NCI-H345 (cell line): ENCODE measurements around the gene ZNF747.
"Not testable (repeated sequence)": the region's sequence is repeated elsewhere in the genome, so short reads cannot be mapped to it uniquely, and the experiment has no call there.

Experiments
- DNase-seq: peaks from one replicate; lab custom pipeline; 2025; lab: John Stamatoyannopoulos, UW

The ZNF747 gene

GRCh38 chr16:30557957-30558788, 23.5 kb upstream of the ZNF747 start, which contains the start of gene ZNF764:
ZNF764 (minus strand) TSS chr16:30558374; CDS start chr16:30558182, 192 bp downstream.
- peak; percentile 99 for DNase-seq

DNA sequence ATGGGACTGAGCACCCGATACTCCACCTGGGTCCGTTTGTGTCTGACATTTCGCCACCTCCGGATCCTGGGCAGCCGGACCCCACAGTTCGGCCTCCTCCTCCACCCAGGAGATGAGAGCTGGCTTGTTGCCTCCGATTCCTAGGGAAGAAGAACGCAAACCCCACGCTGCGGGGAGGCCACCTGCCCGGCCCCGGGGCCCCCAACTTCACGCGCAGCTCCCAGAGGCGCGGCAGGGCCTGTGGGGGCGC, 23.0 kb upstream of the ZNF747 start:
- no peak for DNase-seq

GRCh38 chr16:30556125-30556473, 21.4 kb upstream of the ZNF747 start:
- no peak for DNase-seq

- DNase-seq = no peak
These were observed 20.9 kb upstream of the ZNF747 start for GRCh38 chr16:30555315-30556124.

GRCh38 chr16:30554557-30555314, 20.1 kb upstream of the ZNF747 start:
- DNase-seq = no peak

- no peak for DNase-seq
These were observed 18.8 kb upstream of the ZNF747 start for GRCh38 chr16:30553393-30553899.

DNA sequence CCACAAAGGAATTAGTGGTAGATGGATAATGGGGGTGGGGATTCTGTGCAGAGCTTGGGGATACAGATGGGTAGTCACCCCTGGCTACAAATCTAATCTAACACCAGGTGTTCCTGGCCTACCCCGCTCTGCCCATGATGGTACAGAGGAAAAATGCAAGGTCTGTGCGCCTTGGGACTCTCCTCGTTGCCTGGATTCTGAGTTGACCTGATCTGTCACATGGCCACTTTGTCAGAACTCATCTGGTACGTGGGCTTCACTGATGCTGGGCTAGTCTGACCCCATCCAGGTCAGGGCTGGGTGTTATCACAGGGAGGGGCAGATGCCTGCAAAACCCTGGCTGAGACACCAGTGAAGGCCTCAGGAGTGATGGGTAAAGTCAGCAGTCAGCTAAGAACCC, 18.3 kb upstream of the ZNF747 start:
- DNase-seq = no peak

GRCh38 chr16:30551781-30552180, 17.1 kb upstream of the ZNF747 start:
- DNase-seq = no peak

DNA sequence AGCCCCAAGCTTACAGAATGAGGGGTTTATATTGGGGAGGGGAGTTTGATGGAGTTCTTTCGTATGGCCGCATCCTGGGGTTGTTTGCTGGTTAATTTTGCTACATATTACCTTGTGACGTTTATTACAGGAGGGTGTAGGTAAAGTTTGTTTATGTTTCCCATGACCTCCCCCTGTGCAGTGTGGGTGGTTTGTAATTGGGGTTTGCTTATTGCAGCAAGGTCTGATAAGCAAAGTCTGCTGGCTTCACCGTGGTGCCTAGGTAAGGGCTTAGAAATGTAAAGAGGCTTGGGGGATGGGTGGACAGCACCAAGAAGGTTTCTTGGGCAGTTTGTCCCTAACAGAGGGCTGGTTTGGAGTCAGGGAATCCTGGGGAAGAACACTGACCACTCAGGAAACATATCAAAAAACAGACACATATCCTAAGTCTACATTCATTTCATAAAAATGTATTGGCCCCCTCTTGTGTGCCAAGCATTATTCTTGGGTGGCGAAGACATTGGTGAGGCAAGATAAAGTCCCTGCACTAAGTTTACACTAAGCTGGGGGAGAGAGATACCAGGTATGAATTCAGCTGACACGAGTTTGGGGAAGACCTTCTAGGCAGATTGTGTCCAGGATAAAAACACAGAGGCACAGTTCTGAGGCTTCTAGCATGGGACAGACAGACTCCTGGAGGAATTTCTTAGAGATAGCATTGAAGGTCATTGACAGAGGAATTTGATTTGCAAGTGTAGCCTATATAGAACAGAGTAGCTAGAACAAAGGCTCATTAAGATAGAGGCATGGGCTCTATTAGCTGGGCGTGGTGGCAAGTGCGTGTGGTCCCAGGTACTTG, 14.0 kb upstream of the ZNF747 start:
- no peak for DNase-seq

DNA sequence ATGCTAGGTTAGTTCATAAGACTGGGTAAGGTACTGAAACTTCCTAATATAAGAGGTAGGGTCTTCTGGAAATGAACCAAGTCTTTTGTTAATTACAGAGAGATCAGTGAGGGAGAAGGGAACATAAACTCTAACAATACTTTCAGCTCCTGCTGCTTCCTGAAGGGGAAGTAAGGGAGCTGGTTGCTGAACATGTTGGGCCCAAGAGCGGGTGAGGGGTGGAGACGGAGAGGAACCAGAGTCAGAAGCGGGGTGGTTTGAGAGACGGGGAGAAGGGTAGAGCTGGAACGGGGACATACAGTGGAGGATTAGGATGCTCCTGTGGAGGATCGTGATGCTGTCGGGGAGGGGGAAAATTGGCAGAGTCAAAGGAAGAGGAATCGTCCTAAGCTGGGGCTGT, 11.5 kb upstream of the ZNF747 start:
- DNase-seq = no peak

DNA sequence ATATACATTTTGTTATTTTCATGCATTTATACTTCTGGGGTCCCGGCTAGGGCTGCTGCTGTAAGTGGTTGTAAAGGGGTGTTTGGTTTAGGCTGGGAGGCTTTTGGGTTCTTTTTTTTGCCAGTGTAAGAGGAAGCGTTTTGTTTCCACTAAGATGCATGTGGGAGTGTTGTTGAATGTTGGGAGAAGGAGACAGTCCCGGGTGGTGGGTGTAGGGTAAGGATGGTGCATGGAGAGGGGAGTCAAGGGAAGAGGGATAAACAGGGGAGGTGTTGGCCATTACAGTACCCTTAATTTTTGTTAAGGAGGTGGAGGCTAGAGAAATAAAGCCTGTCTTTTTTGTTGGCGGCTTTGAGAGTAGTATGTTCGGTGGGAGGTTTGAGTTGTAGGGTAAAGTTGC, 8.4 kb upstream of the ZNF747 start:
- DNase-seq = no peak

GRCh38 chr16:30541502-30542329, 7.1 kb upstream of the ZNF747 start:
- no peak for DNase-seq

DNA sequence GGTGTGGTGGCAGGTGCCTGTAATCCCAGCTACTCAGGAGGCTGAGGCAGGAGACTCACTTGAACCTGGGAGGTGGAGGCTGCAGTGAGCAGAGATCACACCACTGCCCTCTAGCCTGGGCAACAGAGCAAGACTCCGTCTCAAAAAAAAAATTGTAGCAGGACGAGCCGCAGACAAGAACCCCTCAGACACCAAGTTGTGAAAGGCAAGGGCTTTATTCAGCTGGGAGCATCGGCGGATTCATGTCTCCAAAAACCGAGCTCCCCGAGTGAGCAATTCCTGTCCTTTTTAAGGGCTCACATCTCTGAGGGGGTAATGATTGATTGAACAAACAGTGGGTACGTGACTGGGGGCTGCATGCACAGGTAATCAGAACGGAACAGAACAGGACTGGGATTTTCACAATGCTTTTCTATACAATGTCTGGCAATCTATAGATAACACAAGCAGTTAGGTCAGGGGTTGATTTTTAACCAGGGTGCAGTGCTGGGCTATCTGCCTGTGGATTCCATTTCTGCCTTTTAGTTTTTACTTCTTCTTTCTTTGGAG, 6.3 kb upstream of the ZNF747 start:
- DNase-seq = not testable (repeated sequence)

DNA sequence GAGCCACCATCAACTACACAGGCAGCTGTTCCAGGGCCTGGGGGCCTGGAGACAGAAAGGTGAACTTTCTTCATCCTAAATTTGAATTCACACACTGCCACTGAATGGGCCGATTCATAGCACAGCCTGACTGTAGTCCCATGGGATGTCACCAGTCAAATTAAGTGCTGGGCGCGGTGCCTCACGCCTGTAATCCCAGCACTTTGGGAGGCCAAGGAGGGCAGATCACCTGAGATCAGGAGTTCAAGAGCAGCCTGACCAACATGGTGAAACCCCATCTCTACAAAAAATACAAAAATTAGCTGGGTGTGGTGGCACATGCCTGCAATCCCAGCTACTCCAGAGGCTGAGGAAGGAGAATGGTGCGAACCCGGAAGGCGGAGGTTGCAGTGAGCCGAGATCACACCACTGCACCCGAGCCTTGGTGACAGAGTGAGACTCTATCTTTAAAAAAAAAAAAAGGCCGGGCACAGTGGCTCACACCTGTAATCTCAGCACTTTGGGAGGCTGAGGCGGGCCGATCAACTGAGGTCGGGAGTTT, 5.4 kb upstream of the ZNF747 start:
- DNase-seq = not testable (repeated sequence)

DNA sequence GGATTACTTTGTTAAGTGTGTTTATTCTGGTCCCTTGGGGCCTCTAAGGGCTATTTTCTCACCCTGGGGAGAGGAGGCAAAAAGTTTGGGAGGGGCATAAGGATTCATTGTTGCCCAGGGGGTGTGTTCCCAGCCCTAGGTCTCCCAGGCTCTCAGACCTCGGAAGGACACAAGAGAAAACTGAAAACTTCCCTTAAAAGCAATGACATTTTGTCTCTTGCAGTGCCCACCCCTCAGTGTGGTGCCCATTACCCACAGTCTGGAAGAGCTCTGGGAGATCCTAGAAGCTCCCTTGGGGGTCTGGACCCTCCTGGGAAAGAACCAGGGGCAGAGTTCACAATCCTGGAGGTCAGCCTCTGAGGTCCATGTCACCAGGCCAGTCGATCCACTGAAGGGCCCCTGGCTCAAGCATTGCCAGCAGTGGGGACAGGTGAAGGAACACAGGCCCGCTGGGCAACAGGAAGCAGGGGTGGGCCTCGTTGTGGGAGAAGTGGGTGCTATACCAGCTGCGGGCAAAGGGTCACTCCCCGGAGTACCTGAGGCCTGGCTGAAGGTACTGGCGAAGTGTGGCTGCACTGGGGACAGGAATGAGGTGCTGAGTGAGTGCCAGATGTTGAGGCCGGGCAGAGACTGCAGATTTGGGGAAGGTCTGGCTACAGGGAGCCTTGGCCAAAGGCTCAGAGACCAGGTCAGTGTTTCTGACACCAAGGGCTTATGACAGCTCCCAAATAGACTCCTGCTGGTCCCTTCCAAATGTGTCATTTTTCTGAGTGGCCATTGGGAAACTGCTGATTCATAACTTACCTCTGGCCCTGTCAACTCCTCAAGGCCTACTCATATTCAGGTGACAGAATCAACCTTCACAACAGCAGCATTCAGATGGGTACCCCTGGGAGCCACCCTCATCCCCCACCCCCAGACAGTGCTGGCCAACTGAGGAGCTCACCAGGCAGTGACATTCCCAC, 4.6 kb upstream of the ZNF747 start:
- no peak for DNase-seq

DNA sequence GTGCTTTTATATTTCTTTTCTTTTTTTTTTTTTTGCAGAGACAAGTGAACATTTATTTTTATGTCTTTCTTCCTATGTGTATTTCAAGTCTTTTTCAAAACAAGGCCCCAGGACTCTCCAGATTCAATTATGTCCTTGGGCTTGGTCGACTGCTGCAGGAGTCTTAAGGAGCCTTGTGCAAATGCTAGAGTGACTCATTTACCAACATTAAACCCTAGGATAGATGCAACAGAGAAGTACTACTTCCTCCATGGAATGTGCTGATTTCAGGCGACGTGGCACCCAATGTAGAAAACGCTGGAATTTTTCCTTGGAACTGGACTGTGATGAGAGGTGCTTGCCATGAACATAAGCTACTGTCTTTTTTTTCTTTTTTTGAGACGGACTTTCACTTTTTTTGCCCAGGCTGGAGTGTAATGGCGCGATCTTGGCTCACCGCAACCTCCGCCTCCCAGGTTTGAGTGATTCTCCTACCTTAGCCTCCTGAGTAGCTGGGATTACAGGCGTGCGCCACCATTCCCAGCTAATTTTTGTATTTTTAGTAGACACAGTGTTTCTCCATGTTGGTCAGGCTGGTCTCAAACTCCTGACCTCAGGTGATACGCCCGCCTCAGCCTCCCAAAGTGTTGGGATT, 1.9 kb upstream of the ZNF747 start:
- not testable (repeated sequence) for DNase-seq

- DNase-seq = peak; percentile 75
These were observed 1.1 kb upstream of the ZNF747 start for GRCh38 chr16:30535777-30536190.

GRCh38 chr16:30535106-30535776, 583 bp upstream of the ZNF747 start:
- DNase-seq = no peak
